GM18498 (cell line): ENCODE data around the gene HTR3B.
"Not testable (repeated sequence)": the region's sequence is repeated elsewhere in the genome, so short reads cannot be mapped to it uniquely, and the experiment has no call there.

ENCODE experiments used
- ATAC-seq: cut with Tn5 transposase; IDR thresholded peaks from one replicate; pipeline ENCODE4 v1.9.1; 2021; ENCODE audit warnings: mild to moderate bottlenecking, moderate library complexity; ENCODE audit not compliant: unreplicated experiment

The HTR3B gene

DNA sequence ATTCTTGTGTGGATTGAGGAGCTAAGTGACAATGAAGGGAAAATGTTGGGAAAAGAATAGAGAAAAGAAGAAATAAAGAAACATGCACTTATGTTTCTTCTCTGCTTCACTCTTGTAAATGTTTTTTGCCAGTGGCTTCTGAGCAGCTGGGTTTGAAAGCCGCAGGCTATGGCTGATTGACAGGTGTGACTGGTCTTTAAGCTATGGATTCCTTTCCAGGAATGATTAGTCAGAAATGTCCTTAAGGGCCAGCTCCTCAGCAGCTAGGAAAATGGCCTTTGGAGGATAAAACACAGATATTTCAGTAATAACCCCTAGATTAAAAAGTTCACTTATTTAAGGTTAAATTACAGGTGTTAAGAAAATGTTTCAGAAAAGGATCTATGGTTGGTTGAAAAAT lies 22.7 kb upstream of the HTR3B start:
- no peak for ATAC-seq

GRCh38 chr11:113884361-113884836 lies 20.2 kb upstream of the HTR3B start:
- no peak for ATAC-seq

DNA sequence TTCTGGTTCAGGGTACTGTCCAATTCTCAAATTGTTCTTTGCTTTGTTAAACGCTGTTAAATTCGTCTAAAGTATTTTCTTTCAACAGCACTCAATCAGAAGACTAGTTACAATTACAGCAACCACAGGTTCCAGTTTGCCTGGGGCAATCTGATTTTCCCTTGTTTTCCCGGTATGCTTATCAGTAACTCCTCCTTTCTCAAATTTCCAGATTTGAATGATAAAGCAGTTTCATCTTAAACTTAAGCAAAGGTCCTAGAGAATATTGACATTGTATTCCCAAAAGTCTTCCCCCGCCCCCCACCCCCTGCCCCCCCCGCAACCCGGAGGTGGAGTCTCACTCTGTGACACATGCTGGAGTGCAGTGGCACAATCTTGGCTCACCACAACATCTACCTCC lies 18.7 kb upstream of the HTR3B start:
- ATAC-seq, result no peak

GRCh38 chr11:113888848-113889247 lies 15.7 kb upstream of the HTR3B start:
- ATAC-seq, result no peak

- peak; percentile 70 for ATAC-seq
Observed at GRCh38 chr11:113894421-113894996, 10.1 kb upstream of the HTR3B start.

DNA sequence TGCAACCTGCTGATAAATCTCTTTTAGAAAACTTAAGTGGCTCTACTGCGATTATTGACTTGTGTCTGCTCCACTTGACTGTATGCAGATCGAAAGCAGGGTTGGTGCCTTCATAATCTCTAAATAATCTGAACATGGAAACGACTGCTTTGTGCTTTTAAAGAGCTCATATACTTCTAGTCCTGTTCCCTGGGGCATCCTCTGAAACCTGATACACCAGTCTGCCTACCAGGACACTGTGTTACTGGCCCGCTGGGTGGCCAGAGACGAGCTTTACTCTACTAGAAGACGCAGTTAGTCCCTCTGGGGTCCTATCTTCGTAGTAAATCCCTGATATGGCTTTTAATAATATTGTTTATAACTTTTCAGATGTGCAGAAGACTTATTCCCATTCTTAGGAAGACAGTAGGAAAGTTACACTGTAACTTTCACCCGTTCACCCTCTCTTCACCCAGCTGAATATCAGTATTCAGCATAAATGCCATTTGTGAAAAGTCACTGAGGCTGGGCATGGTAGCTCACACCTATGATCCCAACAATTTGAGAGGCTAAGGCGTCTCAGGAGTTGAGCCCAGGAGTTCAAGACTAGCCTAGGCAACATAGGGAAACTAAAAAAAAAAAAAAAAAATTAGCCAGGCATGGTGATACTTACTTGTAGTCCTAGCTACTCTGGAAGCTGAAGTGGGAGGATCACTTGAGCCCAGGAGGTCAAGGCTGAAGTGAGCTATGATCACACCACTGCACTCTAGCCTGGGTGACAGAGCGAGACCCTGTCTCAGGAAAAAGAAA lies 9.0 kb upstream of the HTR3B start:
- ATAC-seq, result no peak

DNA sequence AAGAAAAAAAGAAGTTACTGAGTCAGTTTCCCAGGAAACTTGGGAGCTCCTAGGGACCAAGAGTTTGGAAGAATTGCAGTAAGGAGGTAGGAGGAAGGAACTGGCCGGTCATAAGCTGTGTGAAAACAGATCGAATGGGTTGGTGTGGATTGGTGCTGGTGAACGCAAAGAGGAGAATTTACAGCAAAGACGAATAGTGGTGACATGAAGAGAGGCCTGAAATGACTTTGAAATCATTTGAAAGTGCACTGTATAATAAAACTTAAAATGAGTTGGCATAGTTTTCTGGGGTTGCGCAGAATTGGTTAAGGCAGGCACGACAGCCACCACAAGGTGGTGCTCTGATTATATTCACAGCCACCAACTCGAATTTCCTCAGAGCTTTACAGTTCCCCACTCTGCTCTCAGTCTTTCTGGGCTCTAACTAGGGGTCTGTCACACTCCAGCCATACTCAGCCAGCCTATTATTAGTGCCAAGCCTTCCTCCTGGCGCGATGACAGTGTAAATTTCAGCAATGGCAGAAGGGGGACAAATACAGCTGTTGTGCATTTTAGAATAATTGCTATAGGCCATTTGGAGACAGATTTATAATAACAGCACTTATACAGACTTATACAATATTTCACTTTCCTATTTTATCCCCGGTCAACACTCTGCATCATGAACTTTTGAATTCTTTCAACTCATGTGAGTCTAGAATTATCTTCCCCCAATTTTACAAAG lies 8.3 kb upstream of the HTR3B start:
- peak; percentile 57 for ATAC-seq

DNA sequence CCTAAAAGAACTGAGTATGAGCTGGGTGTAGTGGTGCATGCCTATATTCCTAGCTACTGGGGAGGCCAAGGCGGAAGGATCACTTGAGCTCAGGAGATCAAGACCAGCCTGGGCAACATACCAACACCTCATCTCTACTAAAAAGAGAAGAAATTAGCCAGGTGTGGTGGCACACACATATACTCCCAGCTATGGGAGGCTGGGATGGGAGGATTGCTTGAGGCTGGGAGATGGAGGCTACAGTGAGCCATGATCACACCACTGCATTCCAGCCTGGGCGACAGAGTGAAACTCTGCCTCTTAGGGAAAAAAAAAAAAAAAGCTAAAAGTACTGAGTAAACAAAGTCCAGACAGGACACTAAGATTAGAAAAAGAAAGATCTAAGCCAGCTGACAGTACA lies 3.5 kb upstream of the HTR3B start:
- ATAC-seq, result no peak

GRCh38 chr11:113906038-113906437 lies 1.4 kb downstream of the HTR3B start:
- no peak for ATAC-seq

GRCh38 chr11:113906516-113906915 lies 1.9 kb downstream of the HTR3B start:
- no peak for ATAC-seq

DNA sequence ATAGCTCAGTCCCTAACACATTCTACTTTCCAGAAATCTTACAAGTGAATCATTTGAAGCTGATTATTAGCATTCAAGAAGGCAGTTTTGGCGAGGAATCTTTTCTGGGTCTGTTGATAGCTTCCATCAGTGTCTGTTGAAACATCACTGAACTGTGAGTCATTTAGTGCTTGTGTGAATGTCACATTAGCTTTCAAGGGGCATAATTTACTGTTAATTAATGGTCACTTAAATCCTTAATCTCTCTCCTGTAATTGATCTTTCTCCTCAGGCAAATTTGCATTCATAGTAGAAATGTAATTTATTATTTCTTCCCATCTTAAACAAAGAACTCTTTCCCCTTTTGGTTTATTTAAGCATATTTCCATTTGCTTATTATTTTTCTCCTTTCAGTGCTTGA lies 2.6 kb downstream of the HTR3B start:
- no peak for ATAC-seq

GRCh38 chr11:113907681-113908080 lies 3.1 kb downstream of the HTR3B start:
- no peak for ATAC-seq

GRCh38 chr11:113908098-113908497 lies 3.5 kb downstream of the HTR3B start:
- no peak for ATAC-seq

GRCh38 chr11:113911491-113911890 lies 6.9 kb downstream of the HTR3B start:
- ATAC-seq, result not testable (repeated sequence)

DNA sequence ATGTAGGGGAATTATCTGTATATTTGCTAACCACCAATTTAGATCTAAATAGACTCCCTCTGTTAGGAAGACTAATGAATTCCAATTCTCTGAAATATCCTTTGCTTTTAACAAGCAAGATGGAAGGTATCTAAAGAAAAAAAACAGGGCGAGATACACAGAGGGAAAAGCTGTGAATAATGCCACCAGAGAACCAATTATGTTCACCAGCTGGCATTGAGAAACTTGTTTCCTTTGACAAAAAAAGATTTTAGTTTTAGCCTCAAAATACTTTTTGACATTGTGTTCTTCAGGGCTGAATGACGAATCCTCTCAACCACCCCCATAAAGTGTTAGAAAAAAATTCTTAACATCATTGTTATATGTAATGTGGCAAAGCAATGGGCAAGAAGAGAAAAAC lies 19.0 kb downstream of the HTR3B start:
- no peak for ATAC-seq

GRCh38 chr11:113926273-113927197 lies 21.9 kb downstream of the HTR3B start:
- no peak for ATAC-seq

GRCh38 chr11:113928311-113928710 lies 23.7 kb downstream of the HTR3B start:
- no peak for ATAC-seq

GRCh38 chr11:113932788-113933187 lies 28.2 kb downstream of the HTR3B start:
- ATAC-seq, result no peak

DNA sequence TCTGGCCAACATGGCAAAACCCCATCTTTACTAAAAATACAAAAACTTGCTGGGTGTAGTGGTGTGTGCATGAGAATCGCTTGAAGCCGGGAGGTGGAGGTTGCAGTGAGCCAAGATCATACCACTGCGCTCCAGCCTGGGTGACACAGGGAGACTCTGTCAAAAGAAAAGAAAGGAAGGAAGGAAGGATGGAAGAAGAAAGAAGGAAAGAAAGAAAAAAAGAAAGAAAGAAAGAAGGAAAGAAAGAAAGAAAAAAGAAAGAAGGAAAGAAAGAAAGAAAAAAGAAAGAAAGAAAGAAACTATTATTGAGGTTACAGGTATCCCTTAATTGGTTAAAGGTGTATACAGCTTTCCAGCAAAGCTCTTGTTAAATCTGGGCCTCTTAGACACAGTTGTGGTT lies 29.6 kb downstream of the HTR3B start:
- ATAC-seq, result not testable (repeated sequence)

DNA sequence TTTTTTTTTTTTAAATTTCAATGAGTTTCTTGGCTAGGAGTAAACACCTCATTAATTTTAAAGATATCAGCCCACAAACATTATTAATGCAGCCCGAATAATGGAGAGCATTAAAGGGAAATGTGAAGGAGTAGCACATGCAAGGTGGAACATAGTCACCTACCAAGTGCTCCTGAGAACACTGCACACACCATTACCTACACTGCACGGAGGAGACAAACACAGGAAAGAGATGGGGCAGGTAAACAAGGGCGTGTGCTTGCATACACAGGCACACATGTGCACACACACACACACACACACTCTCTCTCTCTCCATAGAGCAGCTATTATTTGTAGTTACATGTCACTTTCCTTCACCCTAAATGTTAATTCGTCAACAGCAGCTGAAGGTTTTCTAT lies 30.2 kb downstream of the HTR3B start:
- no peak for ATAC-seq

GRCh38 chr11:113935858-113936257 lies 31.3 kb downstream of the HTR3B start:
- no peak for ATAC-seq
